ENCODE data around the gene ALDH16A1.
"Not testable (repeated sequence)": the region's sequence is repeated elsewhere in the genome, so short reads cannot be mapped to it uniquely, and the experiment has no call there.

GRCh38 chr19:49461130-49461529 lies 8.1 kb downstream of the ALDH16A1 start:
- not testable (repeated sequence) for TF ChIP-seq CTCF (IDR thresholded peaks at IDR 0.05 in 4 of 5, conservative IDR thresholded peaks at IDR 0.05 in 1 of 5); POLR2A (IDR thresholded peaks at IDR 0.05)

Measured in gastrocnemius medialis (tissue), 4 donors.